Measurements from ENCODE around the gene TOR1AIP2.
"Not testable (repeated sequence)": the region's sequence is repeated elsewhere in the genome, so short reads cannot be mapped to it uniquely, and the experiment has no call there.

Gene TOR1AIP2

DNA sequence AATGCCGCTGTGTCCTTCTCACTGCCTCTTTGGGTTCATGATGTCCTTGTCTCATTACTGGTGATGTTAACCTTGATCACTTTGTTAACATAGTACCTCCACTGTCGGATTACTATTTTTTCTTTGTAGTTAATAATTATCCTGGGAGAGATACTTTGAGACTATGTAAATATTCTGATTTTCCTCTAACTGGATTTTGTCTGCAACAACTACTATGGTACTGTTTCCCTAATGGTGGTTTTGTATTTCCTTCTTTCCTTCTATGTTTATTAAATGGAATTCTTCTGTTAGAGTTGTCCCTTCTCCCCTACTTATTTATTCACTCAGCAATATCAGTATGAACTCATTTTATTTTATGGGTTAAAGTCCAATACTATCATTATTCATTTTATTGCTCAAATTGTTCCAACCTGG, 4.2 kb downstream of the TOR1AIP2 start:
- DNase-seq, result no peak

DNA sequence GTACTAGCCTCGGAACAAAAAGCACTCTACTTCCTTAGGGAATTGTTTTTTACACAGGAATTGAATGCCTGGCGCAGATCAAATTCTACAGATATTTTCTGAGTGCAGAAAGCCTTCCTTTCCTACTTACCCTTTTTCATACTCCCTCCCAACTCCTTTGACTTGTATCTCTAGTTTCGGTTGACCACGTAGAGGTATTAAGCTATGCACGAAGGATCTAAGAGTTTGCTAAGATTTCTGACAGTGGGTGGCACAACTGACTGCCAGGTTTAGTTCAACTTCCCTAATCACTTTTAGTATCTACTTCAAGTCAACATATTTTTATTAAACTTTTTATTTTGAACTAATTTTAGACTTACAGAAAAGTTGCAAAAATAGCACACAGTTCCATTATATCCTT, 5.0 kb downstream of the TOR1AIP2 start:
- DNase-seq, result no peak

DNA sequence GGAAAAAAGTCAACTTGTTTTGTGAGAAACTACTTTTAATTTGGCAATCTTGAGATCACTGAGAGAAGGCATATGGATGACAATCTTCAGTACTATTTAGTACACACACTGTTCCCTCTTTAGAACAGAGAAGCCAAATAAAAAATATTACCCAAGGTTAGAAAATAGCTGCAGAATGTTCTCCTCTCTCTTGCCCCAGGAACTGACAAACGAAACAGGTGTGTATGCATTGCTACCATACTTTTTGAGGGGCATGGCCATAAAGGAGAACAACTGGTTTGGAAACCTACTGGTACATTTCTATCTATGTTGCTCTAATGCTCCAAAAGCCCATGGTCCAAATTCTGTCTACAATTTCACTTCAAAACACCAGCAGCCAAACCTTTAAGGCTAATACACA, 5.7 kb downstream of the TOR1AIP2 start:
- no peak for DNase-seq

DNA sequence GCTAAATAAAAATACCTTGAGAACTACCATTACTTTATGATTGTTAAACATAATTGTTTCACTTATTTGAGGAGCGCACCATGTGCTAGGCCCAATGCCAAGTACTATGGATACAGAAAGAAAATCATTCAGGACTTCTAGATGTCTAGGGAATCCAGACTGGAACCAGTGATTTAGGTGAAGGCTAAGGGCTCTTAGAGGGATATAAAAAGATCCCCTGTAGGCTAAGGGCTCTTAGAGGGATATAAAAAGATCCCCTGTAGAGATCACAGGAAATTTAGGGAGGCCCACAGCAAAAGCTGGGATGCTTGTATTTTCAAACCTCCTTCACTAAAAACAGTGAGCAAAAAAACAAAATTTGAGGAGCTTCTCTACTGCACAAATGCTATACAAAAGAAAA, 6.7 kb downstream of the TOR1AIP2 start:
- DNase-seq, result no peak

DNA sequence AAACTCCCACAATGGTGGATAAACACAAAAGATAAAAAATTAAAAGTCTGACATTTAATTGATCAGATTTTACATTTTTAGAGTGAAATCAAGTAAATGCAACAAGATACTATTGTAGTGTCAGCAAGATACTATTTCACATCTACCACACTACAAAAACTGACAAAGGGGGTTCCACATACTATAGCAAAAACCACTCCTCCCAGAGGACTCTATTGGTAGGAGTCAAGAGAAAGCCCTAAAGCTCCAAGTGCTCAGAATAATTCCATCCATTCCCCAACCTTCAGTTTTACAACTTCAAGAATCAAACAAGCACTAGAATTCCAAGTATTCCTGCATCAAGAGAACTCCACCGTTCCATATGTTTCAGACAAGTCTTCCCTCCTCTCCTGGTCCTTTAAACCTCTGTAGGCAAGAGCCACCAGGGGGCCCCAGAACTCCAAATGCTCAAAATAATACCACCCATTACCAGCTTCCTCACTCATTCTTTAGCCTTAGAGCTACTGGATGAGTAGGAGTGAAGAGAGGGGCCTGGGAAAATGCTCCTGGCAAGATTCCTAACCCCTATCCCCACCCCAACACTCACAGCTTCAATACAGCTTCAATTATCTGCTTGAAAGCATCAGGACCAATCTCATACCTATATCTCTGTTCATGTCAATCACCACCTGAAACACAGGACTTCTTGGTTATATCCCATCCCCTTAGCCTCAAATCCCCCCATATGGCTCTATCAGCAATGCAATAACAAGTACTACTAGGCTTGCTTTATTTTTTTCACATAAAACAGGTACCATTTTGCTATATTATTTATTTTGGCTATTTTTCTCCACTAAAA, 9.9 kb downstream of the TOR1AIP2 start:
- peak; percentile 60 for DNase-seq

DNA sequence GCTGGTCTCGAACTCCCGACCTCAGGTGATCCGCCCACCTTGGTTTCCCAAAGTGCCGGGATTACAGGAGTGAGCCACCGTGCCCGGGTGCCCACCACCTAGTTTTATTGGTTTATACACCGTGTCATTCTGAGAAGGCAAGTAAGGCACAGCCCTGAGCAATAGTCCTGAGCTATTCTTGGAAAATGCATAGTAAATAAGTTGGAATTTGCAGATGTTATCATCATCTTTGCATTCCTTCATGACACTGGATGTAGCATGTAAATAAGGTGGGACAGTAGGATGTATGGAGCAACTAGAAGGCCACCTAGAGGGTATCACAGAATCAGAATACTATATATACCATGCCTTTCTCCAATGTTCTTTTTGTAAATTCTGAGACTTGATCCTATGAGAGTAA, 11.0 kb downstream of the TOR1AIP2 start:
- DNase-seq, result no peak

DNA sequence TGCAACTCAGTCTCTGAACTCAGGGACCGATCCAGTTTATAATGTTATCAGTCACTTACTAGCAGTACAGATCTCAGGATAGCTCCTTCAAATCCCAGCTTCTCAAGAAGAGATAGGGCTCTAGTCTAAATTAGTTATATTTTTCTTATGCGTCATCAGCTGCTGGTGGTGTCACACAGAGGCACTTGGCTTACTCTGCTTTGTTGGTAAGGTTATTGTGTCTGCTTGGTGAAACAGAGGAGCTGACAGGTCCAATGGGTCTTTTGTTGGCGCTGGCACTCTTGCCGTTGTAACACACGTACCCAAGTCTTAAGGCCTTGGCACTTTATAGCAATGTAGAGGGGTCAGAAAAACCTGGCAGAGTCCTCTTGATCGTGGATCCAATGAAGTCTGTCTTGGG, 12.2 kb downstream of the TOR1AIP2 start:
- DNase-seq, result no peak

DNA sequence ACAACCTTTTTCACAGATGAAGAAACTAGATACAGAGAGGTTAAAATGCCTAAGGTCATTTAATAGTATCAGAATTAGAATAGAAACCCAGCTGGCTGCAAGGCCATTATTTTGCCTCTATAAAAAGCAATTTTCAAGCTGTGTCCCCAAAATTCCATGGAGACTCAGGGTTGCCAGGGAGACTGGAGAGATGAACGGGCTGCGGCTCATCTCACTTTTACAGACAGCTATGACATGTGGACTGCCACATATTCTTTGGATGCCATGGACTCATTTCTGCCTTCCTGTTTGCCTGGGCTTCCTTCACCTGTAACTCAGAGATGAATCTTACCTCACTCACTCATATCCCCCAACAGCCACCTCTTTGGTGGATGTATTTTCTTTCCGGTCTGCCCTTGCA, 17.0 kb downstream of the TOR1AIP2 start:
- no peak for DNase-seq

DNA sequence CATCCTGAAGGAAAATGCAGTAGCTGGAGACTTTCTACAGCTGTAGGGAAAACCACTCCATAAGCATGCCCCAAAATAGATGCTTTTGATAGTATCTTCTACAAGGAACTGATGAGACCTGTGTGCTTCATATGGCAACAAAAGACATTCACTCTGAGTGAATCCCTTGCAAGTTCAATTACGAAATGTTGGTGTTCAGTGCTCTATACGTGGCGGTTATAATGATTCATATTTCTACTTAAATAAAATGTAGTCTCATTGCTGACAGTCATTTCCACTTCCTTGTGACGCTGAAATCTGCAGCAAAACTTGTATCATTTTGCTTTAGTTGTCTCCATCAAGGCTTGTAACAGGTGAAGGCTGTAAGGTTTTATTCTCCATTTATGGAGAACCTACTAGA, 20.6 kb downstream of the TOR1AIP2 start:
- no peak for DNase-seq

DNA sequence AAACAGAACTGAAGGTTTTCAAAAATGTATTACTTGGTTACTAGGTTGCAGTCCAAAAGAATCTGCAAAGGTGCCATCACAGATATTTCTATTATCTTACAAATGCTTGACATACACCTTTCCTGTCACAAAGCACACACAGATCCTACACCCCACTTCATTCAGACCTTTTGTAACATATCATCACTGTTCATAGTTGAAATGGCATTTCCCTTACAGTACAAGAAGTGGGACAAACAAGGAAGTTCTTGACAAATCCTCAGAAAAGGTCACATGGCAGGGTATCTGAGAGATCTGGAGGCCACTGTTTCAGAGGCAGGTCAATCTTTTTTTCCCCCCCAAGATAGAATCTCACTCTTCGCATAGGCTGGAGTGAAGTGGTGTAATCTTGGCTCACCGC, 21.3 kb downstream of the TOR1AIP2 start:
- DNase-seq, result no peak

DNA sequence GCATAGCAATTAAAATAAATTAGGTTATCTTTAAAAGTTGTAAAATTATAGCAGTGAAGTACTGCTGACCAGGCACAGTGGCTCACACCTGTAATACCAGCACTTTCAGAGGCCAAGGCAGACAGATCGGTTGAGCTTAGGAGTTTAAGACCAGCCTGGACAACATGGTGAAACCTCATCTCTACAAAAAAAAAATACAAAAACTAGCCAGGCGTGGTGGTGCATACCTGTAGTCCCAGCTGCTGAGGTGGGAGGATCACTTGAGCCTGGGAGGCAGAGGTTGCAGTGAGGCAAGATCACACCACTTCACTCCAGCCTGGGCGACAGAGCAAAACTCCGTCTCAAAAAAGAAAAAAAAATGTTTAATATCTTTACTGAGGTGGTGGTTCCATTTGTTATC, 21.8 kb downstream of the TOR1AIP2 start:
- not testable (repeated sequence) for DNase-seq

DNA sequence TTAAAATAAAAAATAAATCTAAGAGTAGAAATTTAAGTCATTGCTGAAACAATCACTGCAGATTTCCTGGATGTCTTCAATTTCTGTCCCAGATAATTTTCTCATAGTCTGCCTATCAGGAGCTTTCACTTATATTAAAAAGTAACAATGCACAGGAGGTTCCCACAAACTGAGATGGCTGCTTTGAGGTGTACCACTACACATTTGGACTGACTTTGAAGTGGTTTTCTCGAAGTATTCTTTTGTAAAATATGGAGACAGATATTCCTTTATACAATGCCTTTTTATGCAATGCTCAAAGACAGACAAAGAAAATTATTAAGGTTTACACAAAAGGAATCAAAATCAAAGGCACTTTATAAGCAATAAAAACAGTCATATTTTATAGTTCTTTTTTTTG, 24.5 kb downstream of the TOR1AIP2 start:
- no peak for DNase-seq

DNA sequence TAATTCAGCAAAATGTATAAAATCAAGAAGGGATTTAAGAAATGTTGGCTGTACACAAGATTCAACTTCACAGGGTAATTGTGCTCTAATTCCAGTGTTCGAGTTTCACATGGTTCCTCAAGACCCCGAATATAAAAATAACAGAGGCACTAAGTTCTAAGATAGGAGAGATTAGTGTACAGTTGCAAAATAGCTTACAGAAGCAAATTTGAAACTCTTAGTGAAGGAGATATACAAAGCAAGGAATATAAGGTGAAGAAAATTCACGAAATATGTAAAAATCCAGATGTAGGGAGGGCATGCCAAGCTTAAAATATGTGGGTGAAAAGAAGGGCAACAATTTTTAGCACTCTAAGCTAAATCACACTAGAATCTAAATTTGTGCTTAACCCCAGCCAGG, 29.4 kb downstream of the TOR1AIP2 start:
- no peak for DNase-seq

DNA sequence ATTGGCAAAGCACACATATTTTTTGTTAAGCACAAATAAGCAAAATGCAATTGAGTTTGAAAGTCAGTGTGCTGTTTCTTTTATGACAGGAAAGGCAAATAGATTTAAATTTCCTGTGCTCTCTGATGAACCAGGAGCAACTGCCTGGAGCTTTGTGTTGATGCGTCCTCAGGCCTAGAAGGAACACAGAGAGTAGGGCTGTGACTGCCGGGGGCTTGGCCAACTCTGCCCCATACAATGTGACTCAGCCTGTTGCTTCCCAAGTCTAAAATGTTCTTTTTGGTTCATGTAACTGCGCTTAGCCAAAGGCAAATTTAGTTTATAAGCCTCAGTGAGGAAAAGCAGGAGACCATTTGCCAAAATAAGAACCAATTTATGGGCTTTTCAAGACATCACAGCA, 37.5 kb downstream of the TOR1AIP2 start:
- no peak for DNase-seq

DNA sequence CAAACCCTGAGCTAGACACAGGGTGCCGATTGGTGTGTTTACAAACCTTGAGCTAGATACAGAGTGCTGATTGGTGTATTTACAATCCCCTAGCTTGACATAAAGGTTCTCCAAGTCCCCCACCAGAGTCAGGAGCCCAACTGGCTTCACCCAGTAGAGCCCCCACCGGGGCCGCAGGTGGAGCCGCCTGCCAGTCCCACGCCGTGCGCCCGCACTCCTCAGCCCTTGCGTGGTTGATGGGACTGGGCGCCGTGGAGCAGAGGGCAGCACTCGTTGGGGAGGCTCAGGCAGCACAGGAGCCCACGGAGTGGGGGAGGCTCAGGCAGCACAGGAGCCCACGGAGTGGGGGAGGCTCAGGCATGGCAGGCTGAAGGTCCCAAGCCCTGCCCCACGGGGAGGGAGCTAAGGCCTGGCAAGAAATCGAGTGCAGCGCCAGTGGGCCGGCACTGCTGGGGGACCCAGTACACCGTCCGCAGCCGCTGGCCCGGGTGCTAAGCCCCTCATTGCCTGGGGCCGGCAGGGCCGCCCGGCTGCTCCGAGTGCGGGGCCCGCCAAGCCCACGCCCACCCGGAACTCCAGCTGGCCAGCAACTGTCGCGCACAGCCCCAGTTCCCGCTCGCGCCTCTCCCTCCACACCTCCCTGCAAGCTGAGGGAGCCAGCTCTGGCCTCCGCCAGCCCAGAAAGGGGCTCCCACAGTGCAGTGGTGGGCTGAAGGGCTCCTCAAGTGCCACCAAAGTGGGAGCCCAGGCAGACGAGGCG, 40.7 kb downstream of the TOR1AIP2 start:
- DNase-seq, result not testable (repeated sequence)

DNA sequence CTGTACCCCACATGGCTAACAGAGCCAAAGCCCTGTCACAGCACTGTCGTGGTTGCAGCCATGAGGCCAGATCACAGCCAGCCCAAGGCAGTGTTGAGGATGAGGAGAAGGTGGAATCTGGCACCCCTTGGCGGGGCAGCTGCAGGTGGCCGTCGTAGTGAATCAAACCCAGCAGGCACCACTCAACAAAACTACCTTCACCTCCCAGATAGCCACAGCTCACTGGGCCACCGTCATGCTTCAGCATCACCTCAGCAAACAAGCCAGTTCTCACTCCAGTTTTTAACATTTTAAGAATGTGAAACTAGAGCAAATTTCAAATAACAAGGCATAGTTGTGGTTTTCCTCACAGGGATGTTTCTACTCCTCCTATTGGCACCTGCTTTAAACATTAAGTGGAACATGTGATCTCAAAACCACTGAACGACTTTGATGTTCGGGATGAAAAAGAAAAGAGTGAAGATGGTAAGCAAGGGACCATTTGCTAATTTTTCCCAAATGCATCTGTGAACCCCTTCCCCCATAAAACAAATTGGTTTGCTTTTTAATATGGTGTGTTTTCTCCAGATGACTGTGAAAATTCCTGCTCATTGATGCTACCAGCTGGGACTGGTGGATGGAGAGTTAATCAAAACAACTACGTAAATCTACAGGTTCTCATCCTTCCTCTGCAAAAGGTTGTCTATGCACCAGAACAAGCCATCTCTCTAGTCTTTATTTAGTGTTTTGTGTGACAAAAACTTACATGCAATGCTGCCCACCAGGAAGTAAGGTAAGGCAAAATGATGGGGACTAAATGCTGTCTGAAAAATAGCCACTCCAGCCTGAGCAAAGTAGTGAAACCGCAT, 45.5 kb downstream of the TOR1AIP2 start:
- no peak for DNase-seq

DNA sequence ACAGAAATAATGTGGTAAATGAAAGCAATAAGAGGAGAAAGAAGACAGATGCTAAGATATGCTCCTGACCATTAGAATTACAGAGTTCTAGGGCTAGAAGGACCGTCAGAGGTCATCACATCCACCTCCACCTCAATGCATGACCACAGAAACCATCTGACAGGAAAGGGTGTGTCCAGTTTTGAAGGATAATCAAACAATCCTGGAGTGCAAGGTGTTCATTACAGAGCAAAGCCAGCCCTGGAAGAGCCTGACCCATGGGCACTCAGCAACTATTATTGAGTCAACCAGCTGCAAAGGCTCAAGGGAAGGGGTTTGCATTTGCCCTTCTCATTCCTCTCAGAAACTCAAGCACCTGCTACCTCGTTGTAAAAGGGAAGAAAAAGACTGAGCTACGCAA, 46.4 kb downstream of the TOR1AIP2 start:
- DNase-seq, result no peak

DNA sequence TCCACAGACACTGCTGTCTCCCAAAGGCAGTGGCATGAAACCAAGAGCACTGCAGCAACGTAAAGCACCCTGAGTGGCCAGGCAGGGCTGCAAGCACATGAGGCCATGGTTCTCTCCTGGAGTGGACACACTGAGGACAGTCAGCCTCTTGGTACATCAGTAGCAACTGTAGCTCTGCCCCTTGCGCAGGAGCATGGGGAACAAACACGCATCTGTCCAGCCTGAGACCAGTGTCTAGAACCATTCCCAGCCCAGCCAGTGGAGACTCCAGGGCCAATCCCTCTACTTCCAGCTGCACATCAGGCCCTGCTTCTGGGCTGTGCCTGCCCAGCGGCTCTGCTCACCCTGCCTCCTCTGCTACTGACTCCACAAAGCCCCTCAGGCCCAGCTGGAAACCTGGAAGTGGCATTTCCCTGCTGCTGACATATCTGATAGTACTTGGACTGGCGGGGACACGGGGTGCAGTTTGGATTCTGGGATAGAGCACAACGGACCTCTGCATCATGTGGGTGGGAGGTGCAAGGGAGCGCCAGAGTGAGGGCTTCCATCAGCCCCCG, 49.0 kb downstream of the TOR1AIP2 start:
- no peak for DNase-seq

DNA sequence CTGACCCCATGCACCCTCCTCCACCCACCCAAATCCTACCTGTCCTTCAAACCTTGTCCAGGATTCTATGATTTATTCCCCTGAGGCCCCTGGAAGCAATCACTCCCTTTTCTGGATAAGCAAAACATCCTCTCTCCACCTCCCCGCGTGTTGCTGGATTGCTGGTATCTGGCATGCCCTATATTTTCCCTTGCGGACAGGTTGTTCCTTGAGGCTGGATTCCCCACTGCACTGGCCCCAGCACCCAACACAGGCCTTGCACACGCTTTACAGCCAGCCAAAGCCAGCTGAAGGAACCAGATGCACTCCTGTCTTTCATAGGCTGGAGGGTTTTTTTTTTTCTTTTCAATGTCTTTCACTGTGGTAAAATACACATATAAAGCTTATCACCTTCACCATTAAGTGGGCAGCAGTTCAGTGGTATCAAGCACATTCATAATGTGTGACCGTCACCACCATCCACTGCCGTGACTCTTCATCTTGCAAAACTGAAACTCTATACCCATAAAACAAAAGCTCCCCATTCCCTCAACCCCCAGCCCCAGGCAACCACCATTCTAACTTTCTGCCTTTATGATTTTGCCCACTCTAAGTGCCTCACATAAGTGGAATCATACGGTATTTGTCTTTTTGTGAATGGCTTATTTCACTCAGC, 50.9 kb downstream of the TOR1AIP2 start:
- no peak for DNase-seq

DNA sequence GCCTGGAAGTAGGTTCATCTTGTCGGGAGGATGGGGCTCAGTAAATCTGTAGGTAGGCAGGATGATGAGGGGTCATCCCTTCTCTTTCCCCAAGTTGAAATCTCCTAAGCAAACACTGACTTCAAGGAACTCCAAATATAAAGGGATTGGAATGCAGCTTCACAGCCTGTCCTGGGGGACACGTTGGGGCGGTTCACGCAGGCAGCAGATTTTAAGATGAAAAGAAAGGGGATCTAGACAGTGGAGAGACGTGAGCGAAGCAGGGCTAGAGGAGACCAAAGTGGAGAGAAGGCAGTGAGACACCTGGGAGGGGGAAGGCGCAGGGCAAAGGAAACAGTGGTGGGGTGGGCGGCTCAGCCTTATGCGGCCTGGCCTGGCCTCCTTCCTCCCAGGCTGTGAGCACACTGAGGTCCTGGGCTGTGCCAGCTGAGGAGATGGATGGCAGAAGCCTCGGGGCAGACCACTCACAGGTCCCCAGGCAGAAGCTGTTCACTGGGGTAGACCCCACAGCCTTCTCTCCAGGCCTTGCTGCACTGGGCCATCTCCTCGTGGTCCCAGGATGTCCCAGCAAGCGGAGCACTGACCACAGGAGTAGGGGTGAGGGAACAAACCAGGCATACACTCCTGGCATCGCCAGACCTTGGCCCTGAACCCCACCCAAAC, 51.7 kb downstream of the TOR1AIP2 start:
- no peak for DNase-seq

DNA sequence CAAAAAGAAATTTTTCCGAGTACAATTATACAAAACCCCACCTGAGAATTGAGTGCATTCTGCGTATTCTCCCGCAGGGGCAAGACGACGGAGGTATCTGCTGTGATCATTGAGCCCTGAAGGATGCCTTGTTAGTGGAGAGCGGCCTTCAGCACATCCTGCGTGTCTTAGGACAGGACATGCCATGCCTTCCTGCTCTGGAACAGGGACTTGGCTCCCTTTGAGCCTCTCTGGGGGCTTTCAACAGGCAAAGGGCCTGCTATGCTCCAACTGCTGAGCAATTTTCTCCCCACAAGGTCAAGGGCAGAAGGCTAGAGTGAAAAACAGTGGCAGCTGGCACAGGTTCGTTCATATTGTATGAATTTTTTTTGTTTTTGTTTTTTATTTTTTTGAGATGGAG, 52.4 kb downstream of the TOR1AIP2 start:
- DNase-seq, result no peak

DNA sequence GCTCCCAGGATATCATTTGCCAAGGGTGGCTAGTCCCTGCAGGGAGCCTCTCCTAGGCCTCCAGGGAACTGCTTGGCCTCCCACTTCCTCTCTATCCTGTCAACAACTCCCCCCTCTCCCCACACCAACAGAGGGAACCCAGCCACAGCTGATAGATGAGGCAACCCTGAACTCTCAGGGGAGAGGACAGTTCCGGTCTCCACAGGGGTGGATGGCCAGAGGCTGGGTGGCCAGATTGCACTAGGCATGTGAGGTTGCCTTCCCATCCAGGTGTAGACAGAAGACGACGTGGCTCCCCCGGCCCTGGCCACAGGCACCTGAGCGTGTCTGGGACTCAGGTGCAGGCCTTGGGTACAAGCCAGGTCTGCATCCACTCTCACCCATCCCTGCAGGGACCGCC, 53.3 kb downstream of the TOR1AIP2 start:
- DNase-seq, result no peak

Data from right forelimb (tissue), 1 donor.